ENCODE data around the gene CACNG3.

GRCh38 chr16:24282141-24282540 is 26.0 kb downstream of the CACNG3 start:
- TF ChIP-seq CTCF (IDR thresholded peaks at IDR 0.05) (no peak), POLR2A (IDR thresholded peaks at IDR 0.05) (no peak)

Measured in right lobe of liver (tissue), 4 donors.